Measurements from ENCODE around the gene ZNF710. TPM values are rescaled to one million over a fixed set of nuclear protein-coding genes. Genes with fewer than 3 reads are reported as not detected.

Gene ZNF710
- total and polyA plus RNA-seq, 2 of the 13 experiments (the other 11 are each of a cell fraction or from before 2014, with no cell fraction given): 4.7 to 20.6 TPM

DNA sequence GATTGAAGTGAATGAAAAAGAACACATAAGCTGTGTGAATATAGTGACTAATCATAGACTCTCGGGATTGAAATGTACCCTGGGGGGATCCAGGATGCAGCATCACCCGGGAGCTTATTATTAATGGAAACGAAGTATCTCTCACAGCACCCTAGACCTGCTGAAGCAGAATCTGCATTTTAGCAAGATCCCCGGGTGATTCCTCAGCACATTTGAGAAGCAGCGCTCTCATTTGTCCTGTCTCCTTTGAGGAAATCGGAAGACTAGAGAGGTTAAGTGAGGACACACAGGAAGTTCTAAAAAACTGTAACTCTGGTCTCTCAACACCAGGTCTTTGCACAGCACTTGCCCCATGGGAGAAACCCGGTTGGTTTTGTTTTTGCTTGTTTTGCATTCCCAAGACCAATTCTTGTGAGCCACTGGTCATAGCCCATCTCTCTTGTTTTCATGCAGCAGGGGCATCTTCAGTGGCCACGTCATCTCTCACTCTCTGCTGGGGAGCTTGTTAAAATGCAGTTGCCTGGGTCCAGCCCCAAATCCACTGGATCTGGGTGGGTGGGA lies 30.2 kb downstream of the ZNF710 start:
- no peak overlapping the region for H3K27ac ChIP-seq (ENCODE audit: extremely low read length, insufficient read depth, low read length)
- H3K4me1 ChIP-seq (ENCODE audit: insufficient read depth, low read length): peaks cover 61% of the 10 kb centered on the region
- ChIA-PET POLR2A (no interaction called here), CTCF (ENCODE audit: low intra/inter-chr PET ratio, low total read pairs) (no interaction called here)
- in situ Hi-C loops (cut with HindIII; ENCODE audit: extremely low pct_ligation_motif_present, low pct_unique_long_range_greater_than_20kb) (no loop called here), intact Hi-C loops (cut with micrococcal nuclease; ENCODE audit: unreplicated experiment) (no loop called here)
- no peak for DNase-seq (ENCODE audit: low spot score)
- H3K36me3 ChIP-seq (replicated peaks in 1 of 2; ENCODE audit: control insufficient read depth in 1 of 2, insufficient read depth in 2 of 2, low read length in 2 of 2): no peaks in the 10 kb centered on the region; a peak in 2 of 5 replicates
- ATAC-seq: no peak
- H3K4me3 ChIP-seq (replicated peaks in 1 of 3; ENCODE audit: insufficient read depth in 1 of 3, low read depth in 2 of 3, low read length in 3 of 3): no peak overlapping the region
- peaks cover 7% of the 10 kb centered on the region; the same call in 1 of the 2 replicates for H4K20me1 ChIP-seq (ENCODE audit: insufficient read depth, low read length)
- TF ChIP-seq NFKBIZ (CRISPR knock-in tag; IDR thresholded peaks at IDR 0.05): no peak
- no peak for TF ChIP-seq JARID2 (CRISPR knock-in tag; IDR thresholded peaks at IDR 0.05; ENCODE audit: insufficient replicate concordance)
- TF ChIP-seq ONECUT2 (CRISPR knock-in tag; IDR thresholded peaks at IDR 0.05): no peak
- no peak for TF ChIP-seq HES4 (CRISPR knock-in tag; IDR thresholded peaks at IDR 0.05; ENCODE audit: borderline replicate concordance)
- TF ChIP-seq, protein P1, sequence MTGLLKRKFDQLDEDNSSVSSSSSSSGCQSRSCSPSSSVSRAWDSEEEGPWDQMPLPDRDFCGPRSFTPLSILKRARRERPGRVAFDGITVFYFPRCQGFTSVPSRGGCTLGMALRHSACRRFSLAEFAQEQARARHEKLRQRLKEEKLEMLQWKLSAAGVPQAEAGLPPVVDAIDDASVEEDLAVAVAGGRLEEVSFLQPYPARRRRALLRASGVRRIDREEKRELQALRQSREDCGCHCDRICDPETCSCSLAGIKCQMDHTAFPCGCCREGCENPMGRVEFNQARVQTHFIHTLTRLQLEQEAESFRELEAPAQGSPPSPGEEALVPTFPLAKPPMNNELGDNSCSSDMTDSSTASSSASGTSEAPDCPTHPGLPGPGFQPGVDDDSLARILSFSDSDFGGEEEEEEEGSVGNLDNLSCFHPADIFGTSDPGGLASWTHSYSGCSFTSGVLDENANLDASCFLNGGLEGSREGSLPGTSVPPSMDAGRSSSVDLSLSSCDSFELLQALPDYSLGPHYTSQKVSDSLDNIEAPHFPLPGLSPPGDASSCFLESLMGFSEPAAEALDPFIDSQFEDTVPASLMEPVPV (CRISPR knock-in tag; IDR thresholded peaks at IDR 0.05): no peak
- TF ChIP-seq ZMAT3 (CRISPR knock-in tag; conservative IDR thresholded peaks at IDR 0.05): no peak
- TF ChIP-seq, protein P2, sequence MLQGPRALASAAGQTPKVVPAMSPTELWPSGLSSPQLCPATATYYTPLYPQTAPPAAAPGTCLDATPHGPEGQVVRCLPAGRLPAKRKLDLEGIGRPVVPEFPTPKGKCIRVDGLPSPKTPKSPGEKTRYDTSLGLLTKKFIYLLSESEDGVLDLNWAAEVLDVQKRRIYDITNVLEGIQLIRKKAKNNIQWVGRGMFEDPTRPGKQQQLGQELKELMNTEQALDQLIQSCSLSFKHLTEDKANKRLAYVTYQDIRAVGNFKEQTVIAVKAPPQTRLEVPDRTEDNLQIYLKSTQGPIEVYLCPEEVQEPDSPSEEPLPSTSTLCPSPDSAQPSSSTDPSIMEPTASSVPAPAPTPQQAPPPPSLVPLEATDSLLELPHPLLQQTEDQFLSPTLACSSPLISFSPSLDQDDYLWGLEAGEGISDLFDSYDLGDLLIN (CRISPR knock-in tag; IDR thresholded peaks at IDR 0.05; ENCODE audit: borderline replicate concordance): no peak
- no peak for TF ChIP-seq SP5 (CRISPR knock-in tag; IDR thresholded peaks at IDR 0.05; ENCODE audit: borderline replicate concordance, low read depth)
- TF ChIP-seq RFX5 (IDR thresholded peaks at IDR 0.05; ENCODE audit: low read depth, low read length): no peak
- TF ChIP-seq RXRA (CRISPR knock-in tag; IDR thresholded peaks at IDR 0.05): no peak
- TF ChIP-seq, protein P3, sequence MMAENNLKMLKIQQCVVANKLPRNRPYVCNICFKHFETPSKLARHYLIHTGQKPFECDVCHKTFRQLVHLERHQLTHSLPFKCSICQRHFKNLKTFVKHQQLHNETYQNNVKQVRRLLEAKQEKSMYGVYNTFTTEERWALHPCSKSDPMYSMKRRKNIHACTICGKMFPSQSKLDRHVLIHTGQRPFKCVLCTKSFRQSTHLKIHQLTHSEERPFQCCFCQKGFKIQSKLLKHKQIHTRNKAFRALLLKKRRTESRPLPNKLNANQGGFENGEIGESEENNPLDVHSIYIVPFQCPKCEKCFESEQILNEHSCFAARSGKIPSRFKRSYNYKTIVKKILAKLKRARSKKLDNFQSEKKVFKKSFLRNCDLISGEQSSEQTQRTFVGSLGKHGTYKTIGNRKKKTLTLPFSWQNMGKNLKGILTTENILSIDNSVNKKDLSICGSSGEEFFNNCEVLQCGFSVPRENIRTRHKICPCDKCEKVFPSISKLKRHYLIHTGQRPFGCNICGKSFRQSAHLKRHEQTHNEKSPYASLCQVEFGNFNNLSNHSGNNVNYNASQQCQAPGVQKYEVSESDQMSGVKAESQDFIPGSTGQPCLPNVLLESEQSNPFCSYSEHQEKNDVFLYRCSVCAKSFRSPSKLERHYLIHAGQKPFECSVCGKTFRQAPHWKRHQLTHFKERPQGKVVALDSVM (CRISPR knock-in tag; IDR thresholded peaks at IDR 0.05): no peak
- no peak for TF ChIP-seq REXO4 (CRISPR knock-in tag; IDR thresholded peaks at IDR 0.05; ENCODE audit: borderline replicate concordance)
- no peak for TF ChIP-seq ZNF501 (CRISPR knock-in tag; IDR thresholded peaks at IDR 0.05)
- TF ChIP-seq, protein P4, sequence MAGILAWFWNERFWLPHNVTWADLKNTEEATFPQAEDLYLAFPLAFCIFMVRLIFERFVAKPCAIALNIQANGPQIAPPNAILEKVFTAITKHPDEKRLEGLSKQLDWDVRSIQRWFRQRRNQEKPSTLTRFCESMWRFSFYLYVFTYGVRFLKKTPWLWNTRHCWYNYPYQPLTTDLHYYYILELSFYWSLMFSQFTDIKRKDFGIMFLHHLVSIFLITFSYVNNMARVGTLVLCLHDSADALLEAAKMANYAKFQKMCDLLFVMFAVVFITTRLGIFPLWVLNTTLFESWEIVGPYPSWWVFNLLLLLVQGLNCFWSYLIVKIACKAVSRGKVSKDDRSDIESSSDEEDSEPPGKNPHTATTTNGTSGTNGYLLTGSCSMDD (CRISPR knock-in tag; IDR thresholded peaks at IDR 0.05): no peak
- no peak for TF ChIP-seq ELF4 (CRISPR knock-in tag; IDR thresholded peaks at IDR 0.05; ENCODE audit: borderline replicate concordance)
- TF ChIP-seq ZNF274 (CRISPR knock-in tag; IDR thresholded peaks at IDR 0.05): no peak
- TF ChIP-seq MYC (CRISPR knock-in tag; IDR thresholded peaks at IDR 0.05; ENCODE audit: borderline replicate concordance): no peak
- no peak for TF ChIP-seq SNAPC2 (CRISPR knock-in tag; IDR thresholded peaks at IDR 0.05)
- TF ChIP-seq HNF4A (CRISPR knock-in tag; IDR thresholded peaks at IDR 0.05): no peak
- TF ChIP-seq REL (CRISPR knock-in tag; conservative IDR thresholded peaks at IDR 0.05): no peak
- H3K79me2 ChIP-seq (ENCODE audit: insufficient read depth, low read length): peaks cover 39% of the 10 kb centered on the region
- H3K27me3 ChIP-seq (ENCODE audit: control insufficient read depth in 1 of 2, insufficient read depth in 2 of 2, low read length in 2 of 2): no peaks in the 10 kb centered on the region
- H3K4me2 ChIP-seq (ENCODE audit: low read depth, low read length): no peak overlapping the region
- no TSS peak for BruUV-seq (replicated peaks)
- WGBS (ENCODE audit: low lambda C conversion rate): 96% methylated on average over 8 of the region's 8 CpGs
- H2AFZ ChIP-seq (ENCODE audit: low read length): no peak overlapping the region
- FAIRE-seq: no peak
- H3K9ac ChIP-seq (ENCODE audit: insufficient read depth, low read depth, low read length): no peak overlapping the region
- no peaks in the 10 kb centered on the region for H3K9me3 ChIP-seq (ENCODE audit: low read length)

Data from HepG2 (cell line).